Endothelial cell of umbilical vein (primary cell): ENCODE results near the gene HSP90AA1.
"Not testable (repeated sequence)": the region's sequence is repeated elsewhere in the genome, so short reads cannot be mapped to it uniquely, and the experiment has no call there.

Experiments used
- EZH2 ChIP-seq: IDR thresholded peaks from 2 replicates; pipeline ENCODE4 v1.6.1; 2012; ENCODE audit warnings: borderline replicate concordance, low read depth, mild to moderate bottlenecking, moderate library complexity, low read length, inconsistent platforms; ENCODE audit not compliant: severe bottlenecking
- JUN ChIP-seq: IDR thresholded peaks from 2 replicates; pipeline ENCODE4 v1.6.1; 2011; ENCODE audit warnings: borderline replicate concordance, low read depth; ENCODE audit not compliant: insufficient read length, insufficient read depth
- POLR2A ChIP-seq: IDR thresholded peaks from 2 replicates; pipeline ENCODE4 v1.6.1; 2012; ENCODE audit warnings: low read depth, mild to moderate bottlenecking, control low read depth, low read length
- TF ChIP-seq, protein P1 (sequence below), 2 donors: IDR thresholded peaks; 1 replicate in 1 of 2; 2 replicates in 1 of 2; pipeline ENCODE4 v1.5.1; 2011; ENCODE audit warnings: low read length in 2 of 2, mild to moderate bottlenecking in 2 of 2, moderate library complexity in 2 of 2, control low read depth in 1 of 2, inconsistent platforms in 1 of 2, low read depth in 1 of 2; ENCODE audit not compliant: insufficient read depth in 1 of 2; ENCODE audit errors: extremely low read depth in 1 of 2

GRCh38 chr14:102064590-102064989 lies 22.3 kb downstream of the HSP90AA1 start:
- TF ChIP-seq, protein P1, sequence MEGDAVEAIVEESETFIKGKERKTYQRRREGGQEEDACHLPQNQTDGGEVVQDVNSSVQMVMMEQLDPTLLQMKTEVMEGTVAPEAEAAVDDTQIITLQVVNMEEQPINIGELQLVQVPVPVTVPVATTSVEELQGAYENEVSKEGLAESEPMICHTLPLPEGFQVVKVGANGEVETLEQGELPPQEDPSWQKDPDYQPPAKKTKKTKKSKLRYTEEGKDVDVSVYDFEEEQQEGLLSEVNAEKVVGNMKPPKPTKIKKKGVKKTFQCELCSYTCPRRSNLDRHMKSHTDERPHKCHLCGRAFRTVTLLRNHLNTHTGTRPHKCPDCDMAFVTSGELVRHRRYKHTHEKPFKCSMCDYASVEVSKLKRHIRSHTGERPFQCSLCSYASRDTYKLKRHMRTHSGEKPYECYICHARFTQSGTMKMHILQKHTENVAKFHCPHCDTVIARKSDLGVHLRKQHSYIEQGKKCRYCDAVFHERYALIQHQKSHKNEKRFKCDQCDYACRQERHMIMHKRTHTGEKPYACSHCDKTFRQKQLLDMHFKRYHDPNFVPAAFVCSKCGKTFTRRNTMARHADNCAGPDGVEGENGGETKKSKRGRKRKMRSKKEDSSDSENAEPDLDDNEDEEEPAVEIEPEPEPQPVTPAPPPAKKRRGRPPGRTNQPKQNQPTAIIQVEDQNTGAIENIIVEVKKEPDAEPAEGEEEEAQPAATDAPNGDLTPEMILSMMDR (IDR thresholded peaks at IDR 0.05; ENCODE audit: extremely low read depth in 1 of 2, insufficient read depth in 1 of 2, low read depth in 1 of 2, low read length in 2 of 2), result not testable (repeated sequence)
- TF ChIP-seq EZH2, POLR2A, JUN: not testable (repeated sequence)
